NCI-H446 treated with DMSO at 0.1 percent for 48 hours (cell line): ENCODE results near the gene UTP14C.
"Not testable (repeated sequence)": the region's sequence is repeated elsewhere in the genome, so short reads cannot be mapped to it uniquely, and the experiment has no call there.

Experiments used
- DNase-seq: peaks from one replicate; lab custom pipeline; 2025; lab: John Stamatoyannopoulos, UW

Gene UTP14C

DNA sequence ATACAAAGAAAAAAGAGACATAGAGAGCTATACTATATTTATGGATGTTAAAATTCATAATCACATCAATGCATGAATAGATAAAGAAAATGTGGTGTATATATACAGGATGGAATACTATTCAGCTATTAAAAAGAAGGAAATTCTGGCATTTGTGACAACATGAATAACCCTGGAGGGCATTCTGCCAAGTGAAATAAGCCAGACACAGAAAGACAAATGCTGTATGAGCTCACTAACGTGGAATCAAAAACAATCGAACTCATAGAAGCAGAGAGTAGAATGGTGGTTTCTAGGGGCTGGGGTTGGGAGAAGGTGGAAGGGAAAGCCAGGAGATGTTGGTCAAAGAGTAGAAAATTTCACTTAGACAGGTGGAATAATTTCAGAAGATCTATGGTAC is 24.0 kb downstream of the UTP14C start:
- DNase-seq: no peak

- no peak for DNase-seq
Measured at GRCh38 chr13:52051400-52051799, 26.9 kb downstream of the UTP14C start.

- no peak for DNase-seq
Measured at GRCh38 chr13:52053460-52053859, 29.0 kb downstream of the UTP14C start.

- DNase-seq: not testable (repeated sequence)
Measured at GRCh38 chr13:52061064-52061463, 36.6 kb downstream of the UTP14C start.

DNA sequence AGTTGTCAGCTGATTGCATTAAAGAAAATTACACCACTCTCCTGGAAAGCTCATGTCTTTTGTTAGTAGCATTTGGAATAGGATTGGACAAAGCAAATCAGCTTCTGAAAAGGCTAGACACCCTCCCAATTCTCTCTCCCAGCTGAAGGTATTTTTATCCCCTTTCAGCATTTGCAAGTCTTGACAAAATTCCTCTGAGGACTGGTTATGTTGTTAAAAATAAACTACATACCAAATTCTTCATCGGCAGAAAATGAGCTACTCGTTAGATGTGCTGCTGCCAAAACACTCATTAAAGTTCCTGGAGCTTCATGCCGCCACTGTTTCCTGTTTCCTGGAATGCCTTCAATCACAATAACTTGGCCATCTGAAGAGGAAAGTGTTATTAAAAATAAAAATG is 37.1 kb downstream of the UTP14C start:
- no peak for DNase-seq

DNA sequence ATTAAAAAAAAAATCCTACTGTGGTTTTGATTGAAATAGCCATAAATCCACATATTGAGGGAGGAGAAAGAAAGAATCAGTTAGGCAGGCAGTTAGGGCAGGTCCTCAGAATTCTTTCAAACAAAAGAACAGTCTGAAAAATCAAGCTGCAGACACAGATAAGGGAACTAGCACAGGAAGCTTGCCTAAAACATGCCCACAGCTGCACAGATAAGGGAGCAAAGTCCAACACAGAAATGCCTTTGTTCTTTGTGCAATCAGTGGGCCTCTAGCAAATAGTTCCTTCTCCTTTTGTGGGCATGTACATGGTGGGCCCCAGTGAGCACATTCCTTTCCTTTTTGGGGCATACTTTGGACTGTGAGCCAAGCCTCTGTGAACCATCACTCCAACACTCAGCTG is 42.7 kb downstream of the UTP14C start:
- DNase-seq: no peak

GRCh38 chr13:52070929-52071523 is 46.5 kb downstream of the UTP14C start:
- DNase-seq: no peak
